Epidermal melanocyte (primary cell): ENCODE measurements around the gene HOXC6.
"Not testable (repeated sequence)": the region's sequence is repeated elsewhere in the genome, so short reads cannot be mapped to it uniquely, and the experiment has no call there.

Experiments used
- DNase-seq: peaks from one replicate; pipeline ENCODE4 v3.0.0; 2011; ENCODE audit warnings: low spot score; ENCODE audit not compliant: insufficient read length

Gene HOXC6

DNA sequence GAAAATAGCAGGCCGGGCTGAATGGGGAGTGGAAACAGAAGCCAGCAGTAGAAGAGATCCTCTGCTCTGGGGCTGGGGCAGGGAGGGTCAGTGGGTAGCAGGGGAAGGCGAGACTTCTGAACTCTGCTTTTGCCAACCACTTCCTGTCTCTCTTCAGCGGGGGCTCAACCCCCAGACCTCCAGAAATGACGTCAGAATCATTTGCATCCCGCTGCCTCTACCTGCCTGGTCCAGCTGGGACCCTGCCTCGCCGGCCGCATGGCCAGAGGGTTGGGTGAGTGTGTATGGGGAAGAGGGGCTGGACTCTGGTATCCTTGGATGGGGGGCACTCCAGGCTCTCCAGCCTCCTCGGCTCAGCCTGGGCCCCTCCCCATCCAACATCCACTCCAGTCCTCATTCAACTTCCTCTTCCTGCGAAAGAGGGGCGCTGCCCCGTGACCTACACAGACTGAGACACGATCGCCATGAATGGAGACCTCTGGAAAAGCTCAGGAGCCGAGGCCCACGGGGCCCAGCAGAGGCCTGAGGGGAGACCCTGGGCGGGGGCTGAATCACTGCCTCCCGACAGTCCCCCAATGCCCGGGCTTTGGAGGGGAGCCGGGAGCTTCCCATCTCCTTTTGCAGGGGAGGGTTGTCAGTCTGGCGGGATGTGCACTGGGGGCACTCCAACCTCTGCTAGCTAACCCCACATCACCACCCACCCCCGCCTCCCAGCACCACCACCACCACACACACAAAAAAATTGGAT lies 24.9 kb downstream of the HOXC6 start:
- no peak for DNase-seq

GRCh38 chr12:54053751-54054741 lies 25.8 kb downstream of the HOXC6 start, which contains the start of gene HOXC4:
Gene HOXC4, plus strand, starts transcription at chr12:54053835. Its CDS starts 88 bp downstream, at chr12:54053923.
- peak; percentile 82 for DNase-seq

GRCh38 chr12:54054742-54055194 lies 26.5 kb downstream of the HOXC6 start:
- DNase-seq: no peak

GRCh38 chr12:54055552-54055951 lies 27.3 kb downstream of the HOXC6 start:
- DNase-seq: no peak

GRCh38 chr12:54056110-54056509 lies 27.9 kb downstream of the HOXC6 start:
- no peak for DNase-seq

GRCh38 chr12:54058128-54058768 lies 30.0 kb downstream of the HOXC6 start:
- no peak for DNase-seq

- DNase-seq: no peak
These were observed 31.4 kb downstream of the HOXC6 start for GRCh38 chr12:54059668-54060067.

- DNase-seq: no peak
These were observed 32.1 kb downstream of the HOXC6 start for GRCh38 chr12:54060174-54060974.

- no peak for DNase-seq
These were observed 32.9 kb downstream of the HOXC6 start for GRCh38 chr12:54060975-54061778.

DNA sequence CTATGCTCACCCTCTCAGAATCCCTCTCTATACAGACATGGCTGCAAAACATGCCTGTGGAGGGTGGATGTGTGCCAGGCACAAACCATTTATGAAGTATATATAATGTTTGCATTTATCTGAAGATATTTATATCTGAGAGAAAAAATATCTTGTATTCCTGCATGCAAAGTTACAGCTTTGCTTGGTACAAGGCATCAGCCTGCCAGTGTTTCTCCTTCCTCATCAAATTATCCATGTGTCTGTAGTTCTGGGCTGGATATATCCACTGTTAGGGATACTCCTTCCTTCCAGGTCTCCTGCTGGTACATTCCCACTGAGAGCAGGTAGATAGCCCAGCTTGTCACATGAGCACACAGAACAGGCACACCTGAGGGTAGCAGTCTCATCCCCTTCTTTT lies 37.4 kb downstream of the HOXC6 start:
- no peak for DNase-seq

DNA sequence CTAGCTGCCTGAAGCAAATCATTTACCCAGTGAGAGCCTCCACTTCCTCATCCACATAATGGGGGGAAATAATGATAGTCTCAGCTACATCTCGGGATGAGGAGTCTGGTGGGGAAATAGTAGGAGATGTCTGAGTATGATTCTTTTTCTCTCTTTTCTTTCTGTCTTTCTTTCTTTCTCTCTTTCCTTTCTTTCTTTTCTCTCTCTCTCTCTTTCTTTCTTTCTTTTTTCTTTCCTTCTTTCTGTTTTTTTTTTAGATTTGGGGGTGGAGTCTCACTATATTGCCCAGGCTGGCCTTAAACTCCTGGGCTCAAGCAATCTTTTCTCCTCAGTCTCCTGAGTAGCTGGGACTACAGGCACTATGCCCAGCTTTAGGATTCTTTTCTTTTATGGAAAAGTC lies 38.2 kb downstream of the HOXC6 start:
- DNase-seq: no peak

- DNase-seq: no peak
These were observed 40.3 kb downstream of the HOXC6 start for GRCh38 chr12:54068418-54069070.

- no peak for DNase-seq
These were observed 43.7 kb downstream of the HOXC6 start for GRCh38 chr12:54071942-54072341.

DNA sequence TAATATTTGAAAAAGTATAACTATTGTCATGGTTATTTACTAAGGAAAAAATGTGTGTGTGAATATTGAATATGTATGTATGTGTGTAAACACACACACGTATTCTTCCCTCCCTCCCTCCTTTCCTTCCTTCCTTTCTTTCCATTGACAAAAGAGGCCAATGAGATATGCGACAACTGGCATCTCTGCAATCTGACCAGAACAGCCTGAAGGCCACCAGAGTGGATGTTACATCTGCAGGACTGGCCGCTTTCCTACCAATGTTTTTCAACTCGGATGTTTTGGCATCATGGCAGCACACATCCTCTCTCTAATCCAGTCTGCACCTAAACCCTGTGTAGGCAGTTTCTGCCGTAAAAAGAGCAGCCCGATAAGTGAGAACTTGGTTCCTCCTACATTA lies 46.1 kb downstream of the HOXC6 start:
- no peak for DNase-seq

DNA sequence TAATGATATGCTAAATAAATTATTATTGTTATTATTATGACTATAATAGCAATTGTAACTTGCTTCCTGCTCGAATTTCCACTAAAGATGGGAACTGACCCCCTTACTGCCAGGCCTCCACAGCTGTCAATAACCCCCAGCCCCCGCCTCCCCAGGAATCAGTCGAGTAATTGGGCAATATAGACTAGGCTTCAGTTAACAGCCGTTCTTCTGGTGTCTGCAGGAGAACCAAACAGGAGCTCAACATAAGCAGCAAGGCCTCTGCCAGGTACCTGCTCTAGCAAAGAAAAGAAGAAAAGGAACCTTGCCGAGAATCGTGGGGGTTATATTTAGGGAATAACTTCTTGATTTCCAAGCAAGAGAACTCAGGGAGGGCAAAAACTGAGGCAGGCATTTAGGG lies 47.2 kb downstream of the HOXC6 start:
- DNase-seq: no peak

DNA sequence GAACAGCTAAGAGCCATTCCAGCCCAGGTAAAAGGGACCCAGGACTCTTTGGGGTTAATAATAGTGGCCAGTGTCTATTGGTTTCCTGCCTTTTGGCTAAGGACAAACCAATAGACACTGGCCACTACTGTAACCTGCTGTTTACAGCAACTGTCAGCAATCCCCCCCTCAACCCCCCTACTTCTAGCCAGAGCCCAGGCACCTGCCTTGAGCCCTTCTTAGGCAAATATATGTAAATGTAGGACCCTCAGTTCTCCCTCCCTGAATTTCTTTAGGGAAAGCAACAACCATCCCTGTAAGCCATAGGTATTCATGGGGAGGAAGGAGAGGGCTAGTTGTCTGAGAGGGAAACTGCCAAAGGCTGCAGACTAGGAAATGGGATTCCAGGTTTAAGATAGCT lies 47.7 kb downstream of the HOXC6 start:
- DNase-seq: no peak

DNA sequence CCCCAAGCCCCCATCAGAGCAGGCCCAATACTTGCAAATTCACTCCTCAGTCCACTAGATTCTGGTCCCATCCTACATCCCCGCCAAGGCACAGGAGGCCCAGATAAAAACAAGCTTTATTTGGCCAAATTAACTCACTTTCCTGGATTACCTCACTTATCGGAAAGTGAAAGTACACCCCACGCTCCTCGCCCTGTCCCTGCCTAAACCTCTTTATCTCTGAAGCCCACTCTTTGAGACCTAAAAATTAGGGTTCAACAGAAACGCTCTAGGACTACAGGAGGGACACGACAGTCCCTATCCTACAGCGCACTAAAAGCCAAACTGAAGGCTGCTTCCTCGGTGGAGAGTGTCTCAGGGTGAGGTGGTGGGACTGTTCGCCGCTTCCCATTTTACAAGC lies 49.6 kb downstream of the HOXC6 start:
- DNase-seq: not testable (repeated sequence)

- DNase-seq: not testable (repeated sequence)
These were observed 50.9 kb downstream of the HOXC6 start for GRCh38 chr12:54079115-54079514.
